ENCODE measurements around the gene DTX3.
"Not testable (repeated sequence)": the region's sequence is repeated elsewhere in the genome, so short reads cannot be mapped to it uniquely, and the experiment has no call there.

DNA sequence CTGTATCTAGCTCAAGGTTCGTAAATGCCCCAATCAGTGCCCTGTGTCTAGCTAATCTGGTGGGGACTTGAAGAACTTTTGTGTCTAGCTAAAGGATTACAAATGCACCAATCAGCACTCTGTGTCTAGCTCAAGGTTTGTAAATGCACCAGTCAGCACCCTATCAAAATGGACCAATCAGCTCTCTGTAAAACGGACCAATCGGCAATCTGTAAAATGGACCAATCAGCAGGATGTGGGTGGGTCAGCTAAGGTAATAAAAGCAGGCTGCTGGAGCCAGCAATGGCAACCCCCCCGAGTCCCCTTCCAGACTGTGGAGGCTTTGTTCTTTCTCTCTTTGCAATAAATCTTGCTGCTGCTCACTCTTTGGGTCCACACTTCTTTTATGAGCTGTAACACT lies 51.8 kb downstream of the DTX3 start:
- TF ChIP-seq, protein P1, sequence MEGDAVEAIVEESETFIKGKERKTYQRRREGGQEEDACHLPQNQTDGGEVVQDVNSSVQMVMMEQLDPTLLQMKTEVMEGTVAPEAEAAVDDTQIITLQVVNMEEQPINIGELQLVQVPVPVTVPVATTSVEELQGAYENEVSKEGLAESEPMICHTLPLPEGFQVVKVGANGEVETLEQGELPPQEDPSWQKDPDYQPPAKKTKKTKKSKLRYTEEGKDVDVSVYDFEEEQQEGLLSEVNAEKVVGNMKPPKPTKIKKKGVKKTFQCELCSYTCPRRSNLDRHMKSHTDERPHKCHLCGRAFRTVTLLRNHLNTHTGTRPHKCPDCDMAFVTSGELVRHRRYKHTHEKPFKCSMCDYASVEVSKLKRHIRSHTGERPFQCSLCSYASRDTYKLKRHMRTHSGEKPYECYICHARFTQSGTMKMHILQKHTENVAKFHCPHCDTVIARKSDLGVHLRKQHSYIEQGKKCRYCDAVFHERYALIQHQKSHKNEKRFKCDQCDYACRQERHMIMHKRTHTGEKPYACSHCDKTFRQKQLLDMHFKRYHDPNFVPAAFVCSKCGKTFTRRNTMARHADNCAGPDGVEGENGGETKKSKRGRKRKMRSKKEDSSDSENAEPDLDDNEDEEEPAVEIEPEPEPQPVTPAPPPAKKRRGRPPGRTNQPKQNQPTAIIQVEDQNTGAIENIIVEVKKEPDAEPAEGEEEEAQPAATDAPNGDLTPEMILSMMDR (conservative IDR thresholded peaks at IDR 0.05; ENCODE audit: low read depth, low read length): not testable (repeated sequence)
- not testable (repeated sequence) for TF ChIP-seq EZH2 (IDR thresholded peaks at IDR 0.05; ENCODE audit: borderline replicate concordance, low read depth, low read length, poor library complexity, severe bottlenecking)
